Measurements from ENCODE around the gene RHBDL2. TPM values are rescaled to one million over a fixed set of nuclear protein-coding genes. Genes with fewer than 3 reads are reported as not detected.
"Not testable (repeated sequence)": the region's sequence is repeated elsewhere in the genome, so short reads cannot be mapped to it uniquely, and the experiment has no call there.

RHBDL2 gene
- total and polyA plus RNA-seq, 12 donors: 0.07 to 0.69 (median 0.28) TPM; not detected in 5

GRCh38 chr1:38917337-38917736 lies 24.3 kb downstream of the RHBDL2 start:
- intact Hi-C loops (cut with DNase I): no loop called here
- Histone ChIP-seq H3K4me1 (replicated peaks in 1 of 2) (no peaks in the 10 kb centered on the region), H3K27me3 (no peaks in the 10 kb centered on the region), H3K9me3 (replicated peaks in 1 of 3) (no peaks in the 10 kb centered on the region), H3K4me3 (no peak overlapping the region), H3K27ac (no peak overlapping the region), H3K36me3 (replicated peaks in 1 of 2) (no peaks in the 10 kb centered on the region)
- DNase-seq: no peak
- 85 to 94% (median 91%) methylated on average over 3 of the region's 3 CpGs for WGBS, 4 donors
- no peak for TF ChIP-seq CTCF (IDR thresholded peaks at IDR 0.05)
- TF ChIP-seq POLR2A (IDR thresholded peaks at IDR 0.05): no peak

- no peak overlapping the region for H3K4me3 ChIP-seq
- TF ChIP-seq POLR2A (IDR thresholded peaks at IDR 0.05) (no peak), CTCF (IDR thresholded peaks at IDR 0.05) (no peak)
- H3K9me3 ChIP-seq (replicated peaks in 1 of 3): no peaks in the 10 kb centered on the region
- no peak for DNase-seq
- H3K27ac ChIP-seq: no peak overlapping the region
- intact Hi-C loops (cut with DNase I): no loop called here
- 70 to 77% (median 74%) methylated on average over 2 to 3 of the region's 3 CpGs for WGBS, 4 donors
- no peaks in the 10 kb centered on the region for H3K27me3 ChIP-seq
- H3K36me3 ChIP-seq (replicated peaks in 1 of 2): no peaks in the 10 kb centered on the region
- no peaks in the 10 kb centered on the region for H3K4me1 ChIP-seq (replicated peaks in 1 of 2)
Observed at GRCh38 chr1:38915352-38915948, 26.2 kb downstream of the RHBDL2 start.

GRCh38 chr1:38914908-38915307 lies 26.7 kb downstream of the RHBDL2 start:
- intact Hi-C loops (cut with DNase I); H3K27me3 ChIP-seq; DNase-seq; H3K4me1 ChIP-seq (replicated peaks in 1 of 2); H3K27ac ChIP-seq; H3K4me3 ChIP-seq; H3K36me3 ChIP-seq (replicated peaks in 1 of 2); H3K9me3 ChIP-seq (replicated peaks in 1 of 3): not testable (repeated sequence)
- WGBS, 4 donors: 96 to 100% (median 98%) methylated on average over 8 of the region's 8 CpGs

GRCh38 chr1:38908821-38909220 lies 32.8 kb downstream of the RHBDL2 start:
- Histone ChIP-seq H3K9me3 (replicated peaks in 1 of 3) (peaks cover 0 to 7% (median 0%) of the 10 kb centered on the region in 3 donors), H3K27me3 (no peaks in the 10 kb centered on the region), H3K4me1 (replicated peaks in 1 of 2) (no peaks in the 10 kb centered on the region), H3K4me3 (no peak overlapping the region), H3K36me3 (replicated peaks in 1 of 2) (no peaks in the 10 kb centered on the region), H3K27ac (no peak overlapping the region)
- WGBS, 4 donors: 89 to 94% (median 89%) methylated on average over 5 to 13 of the region's 13 CpGs
- intact Hi-C loops (cut with DNase I): no loop called here
- peak in 1 of 7 donors; percentile 21 for DNase-seq
- no peak for TF ChIP-seq POLR2A (IDR thresholded peaks at IDR 0.05)
- TF ChIP-seq CTCF (IDR thresholded peaks at IDR 0.05): no peak

- 96 to 100% (median 98%) methylated on average over 2 of the region's 2 CpGs for WGBS, 4 donors
- H3K4me3 ChIP-seq: no peak overlapping the region
- TF ChIP-seq CTCF (IDR thresholded peaks at IDR 0.05): no peak
- no peak for TF ChIP-seq POLR2A (IDR thresholded peaks at IDR 0.05)
- peaks cover 0 to 7% (median 0%) of the 10 kb centered on the region in 3 donors for H3K9me3 ChIP-seq (replicated peaks in 1 of 3)
- no peaks in the 10 kb centered on the region for H3K4me1 ChIP-seq (replicated peaks in 1 of 2)
- no peak for DNase-seq
- no peaks in the 10 kb centered on the region for H3K36me3 ChIP-seq (replicated peaks in 1 of 2)
- no peaks in the 10 kb centered on the region for H3K27me3 ChIP-seq
- intact Hi-C loops (cut with DNase I): no loop called here
- no peak overlapping the region for H3K27ac ChIP-seq
Observed at GRCh38 chr1:38905985-38906384, 35.6 kb downstream of the RHBDL2 start.
